ENCODE results near the gene TCF21.

TCF21 gene

DNA sequence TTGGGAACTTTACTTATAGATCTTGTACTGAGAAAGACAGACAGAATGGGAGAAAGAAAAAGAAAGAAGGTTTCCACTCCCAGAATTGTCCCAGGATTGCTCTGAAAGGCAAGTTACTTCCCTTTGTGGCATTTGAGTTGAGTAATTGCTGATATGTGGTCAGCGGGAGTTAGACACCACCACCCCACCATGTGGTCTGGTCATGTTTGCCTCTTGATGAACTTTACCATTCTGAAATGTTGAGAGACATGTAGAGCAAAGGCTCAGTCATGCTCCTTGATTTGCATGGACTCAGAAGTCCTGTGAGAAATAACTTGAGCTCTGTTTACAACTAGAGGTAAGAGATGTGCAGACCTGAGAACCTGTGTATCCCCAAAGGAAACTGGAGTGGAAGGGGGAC lies 17.1 kb downstream of the TCF21 start:
- peak; percentile 80 for DNase-seq (ENCODE audit: low read depth)
- TF ChIP-seq POLR2A (IDR thresholded peaks at IDR 0.05; ENCODE audit: extremely low read depth, insufficient read length) (no peak), MYC (IDR thresholded peaks at IDR 0.05; ENCODE audit: low read depth, low read length) (peak; percentile 66; the same call in 1 of the 2 replicates), MAX (IDR thresholded peaks at IDR 0.05; ENCODE audit: low read depth, low read length) (peak; percentile 79)
- TF ChIP-seq, protein P1, sequence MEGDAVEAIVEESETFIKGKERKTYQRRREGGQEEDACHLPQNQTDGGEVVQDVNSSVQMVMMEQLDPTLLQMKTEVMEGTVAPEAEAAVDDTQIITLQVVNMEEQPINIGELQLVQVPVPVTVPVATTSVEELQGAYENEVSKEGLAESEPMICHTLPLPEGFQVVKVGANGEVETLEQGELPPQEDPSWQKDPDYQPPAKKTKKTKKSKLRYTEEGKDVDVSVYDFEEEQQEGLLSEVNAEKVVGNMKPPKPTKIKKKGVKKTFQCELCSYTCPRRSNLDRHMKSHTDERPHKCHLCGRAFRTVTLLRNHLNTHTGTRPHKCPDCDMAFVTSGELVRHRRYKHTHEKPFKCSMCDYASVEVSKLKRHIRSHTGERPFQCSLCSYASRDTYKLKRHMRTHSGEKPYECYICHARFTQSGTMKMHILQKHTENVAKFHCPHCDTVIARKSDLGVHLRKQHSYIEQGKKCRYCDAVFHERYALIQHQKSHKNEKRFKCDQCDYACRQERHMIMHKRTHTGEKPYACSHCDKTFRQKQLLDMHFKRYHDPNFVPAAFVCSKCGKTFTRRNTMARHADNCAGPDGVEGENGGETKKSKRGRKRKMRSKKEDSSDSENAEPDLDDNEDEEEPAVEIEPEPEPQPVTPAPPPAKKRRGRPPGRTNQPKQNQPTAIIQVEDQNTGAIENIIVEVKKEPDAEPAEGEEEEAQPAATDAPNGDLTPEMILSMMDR (IDR thresholded peaks at IDR 0.05; ENCODE audit: low read depth, low read length): no peak
- H3K4me3 ChIP-seq (ENCODE audit: low read depth, low read length): no peak overlapping the region

GRCh38 chr6:133916650-133917151 lies 27.8 kb downstream of the TCF21 start:
- H3K4me3 ChIP-seq (ENCODE audit: low read depth, low read length): peak overlapping the region; percentile 6
- DNase-seq (ENCODE audit: low read depth): peak; percentile 90
- TF ChIP-seq, protein P1 (IDR thresholded peaks at IDR 0.05; ENCODE audit: low read depth, low read length): peak; percentile 96
- no peak for TF ChIP-seq POLR2A (IDR thresholded peaks at IDR 0.05; ENCODE audit: extremely low read depth, insufficient read length)

DNA sequence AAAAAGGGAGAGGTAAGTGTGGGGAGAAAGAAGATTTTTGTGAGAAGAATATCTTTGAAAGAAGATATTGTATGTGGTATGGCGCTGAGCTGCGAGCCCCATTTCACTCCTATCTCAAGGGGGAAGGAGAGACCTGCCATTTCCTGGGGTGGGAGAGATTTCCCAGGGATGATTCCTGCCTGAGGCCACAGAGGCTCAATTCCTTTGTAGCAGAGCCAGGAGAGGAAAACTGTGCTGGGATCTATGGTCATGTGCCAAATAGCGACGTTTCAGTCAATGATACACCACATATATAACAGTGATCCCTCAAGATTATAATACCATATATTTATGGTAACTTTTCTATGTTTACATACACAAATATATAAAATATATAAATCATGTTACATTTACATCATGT lies 28.9 kb downstream of the TCF21 start:
- no peak for TF ChIP-seq POLR2A (IDR thresholded peaks at IDR 0.05; ENCODE audit: extremely low read depth, insufficient read length)
- H3K4me3 ChIP-seq (ENCODE audit: low read depth, low read length): no peak overlapping the region
- no peak for DNase-seq (ENCODE audit: low read depth)

GRCh38 chr6:133918208-133918930 lies 29.5 kb downstream of the TCF21 start:
- TF ChIP-seq MAX (IDR thresholded peaks at IDR 0.05; ENCODE audit: low read depth, low read length) (no peak), POLR2A (IDR thresholded peaks at IDR 0.05; ENCODE audit: extremely low read depth, insufficient read length) (no peak)
- TF ChIP-seq, protein P1 (IDR thresholded peaks at IDR 0.05; ENCODE audit: low read depth, low read length): no peak
- H3K4me3 ChIP-seq (ENCODE audit: low read depth, low read length): no peak overlapping the region
- no peak for DNase-seq (ENCODE audit: low read depth)

DNA sequence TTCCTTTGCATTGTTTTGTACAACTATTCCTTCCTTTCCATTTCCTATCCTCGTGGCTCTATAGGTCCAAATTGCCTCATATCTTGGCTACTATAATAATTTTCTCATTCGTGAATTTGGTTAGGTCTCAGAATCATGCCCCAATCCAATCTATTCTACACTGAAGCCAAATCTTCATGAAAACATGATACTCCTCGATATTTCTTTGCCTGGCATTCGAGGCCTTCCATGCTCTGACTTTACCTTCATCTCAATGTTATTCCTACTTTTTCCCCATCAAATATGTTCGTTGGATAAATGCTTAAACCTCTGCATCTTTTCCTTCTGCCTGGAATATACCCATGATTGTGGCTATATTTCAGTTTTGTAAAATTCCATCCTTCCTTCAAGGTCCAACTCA lies 30.4 kb downstream of the TCF21 start:
- no peak for DNase-seq (ENCODE audit: low read depth)
- TF ChIP-seq POLR2A (IDR thresholded peaks at IDR 0.05; ENCODE audit: extremely low read depth, insufficient read length) (no peak), MAX (IDR thresholded peaks at IDR 0.05; ENCODE audit: low read depth, low read length) (no peak), MYC (IDR thresholded peaks at IDR 0.05; ENCODE audit: low read depth, low read length) (no peak)
- TF ChIP-seq, protein P1 (IDR thresholded peaks at IDR 0.05; ENCODE audit: low read depth, low read length): no peak
- no peak overlapping the region for H3K4me3 ChIP-seq (ENCODE audit: low read depth, low read length)

DNA sequence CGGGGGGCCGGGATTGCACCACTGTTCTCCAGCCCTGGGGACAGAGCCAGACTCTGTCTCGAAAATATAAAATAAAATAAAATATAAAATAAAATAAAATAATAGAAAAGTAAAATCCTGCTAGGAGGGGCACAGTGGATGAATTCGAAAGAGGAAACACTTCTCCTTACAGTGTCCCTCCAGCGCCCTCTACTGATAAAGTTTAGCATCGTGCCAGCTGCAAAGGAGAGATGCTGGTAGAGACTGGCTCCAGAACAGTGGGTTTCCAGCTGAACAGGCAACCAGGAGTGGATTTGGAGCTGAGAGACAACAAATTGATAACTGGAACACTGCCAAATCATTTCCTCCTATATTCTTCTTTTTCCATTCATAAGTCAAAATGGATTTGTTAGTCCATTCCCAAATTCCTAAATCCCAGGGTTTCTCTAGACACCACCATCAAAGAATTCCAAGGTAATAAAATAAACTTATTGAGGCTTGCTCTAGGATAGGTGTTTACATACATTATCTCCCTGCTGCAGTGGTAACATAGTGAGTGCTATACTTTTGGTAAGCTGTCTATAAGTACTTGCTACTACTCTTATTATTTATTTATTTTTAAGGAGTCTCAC lies 32.4 kb downstream of the TCF21 start:
- H3K4me3 ChIP-seq (ENCODE audit: low read depth, low read length): no peak overlapping the region
- DNase-seq (ENCODE audit: low read depth): peak; percentile 79
- peak; percentile 35; the same call in 1 of the 2 replicates for TF ChIP-seq MYC (IDR thresholded peaks at IDR 0.05; ENCODE audit: low read depth, low read length)
- TF ChIP-seq POLR2A (IDR thresholded peaks at IDR 0.05; ENCODE audit: extremely low read depth, insufficient read length): no peak
- TF ChIP-seq, protein P1 (IDR thresholded peaks at IDR 0.05; ENCODE audit: low read depth, low read length): peak; percentile 93
- 0 out of 2 replicates have a peak, but pooled peaks have one; percentile 35 for TF ChIP-seq MAX (IDR thresholded peaks at IDR 0.05; ENCODE audit: low read depth, low read length)

Measured in NB4 (cell line).